ENCODE measurements around the gene HIRIP3. TPM values are rescaled to one million over a fixed set of nuclear protein-coding genes. Genes with fewer than 3 reads are reported as not detected.
A peak's percentile ranks its signal among the peaks of the same experiment; 100 is the strongest.

The HIRIP3 gene
- total and polyA plus RNA-seq, 3 experiments from 2014 or later, result 22.0 to 48.0 (median 45.6) TPM

DNA sequence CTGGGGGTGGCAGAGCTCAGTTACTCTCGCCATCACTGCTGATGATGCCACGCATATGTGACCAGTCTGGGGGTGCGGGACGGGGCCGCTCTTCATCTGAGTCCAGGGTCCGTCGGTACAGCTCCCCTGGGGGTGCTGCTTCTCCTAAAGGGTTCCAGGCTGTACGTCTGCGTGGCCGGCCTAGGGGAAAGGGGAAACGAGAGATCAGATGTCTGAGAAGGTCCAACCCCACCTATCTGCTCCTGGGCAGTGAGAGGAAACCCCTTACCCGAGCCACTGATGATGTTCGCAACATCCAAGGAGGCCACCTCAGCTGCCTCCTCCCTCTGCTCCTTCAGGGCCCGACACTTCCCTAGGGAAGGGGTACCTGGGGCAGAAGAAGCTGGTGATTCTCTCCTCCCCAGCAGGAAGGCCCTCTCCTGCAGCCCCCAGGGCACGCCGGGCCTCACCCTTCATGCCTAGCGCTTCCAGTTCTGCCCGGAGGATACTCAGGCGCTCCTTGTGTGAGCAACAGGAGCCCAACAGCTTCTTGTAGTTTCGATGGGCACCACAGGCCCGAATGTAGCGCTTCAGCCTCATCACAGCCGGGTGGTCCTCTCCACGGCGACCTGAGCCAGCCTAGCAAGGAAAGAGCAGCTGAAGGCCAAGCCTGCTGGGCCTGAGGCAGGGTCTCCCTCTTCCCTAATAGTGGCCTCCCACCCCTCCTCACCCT lies 2.1 kb downstream of the HIRIP3 start:
- DNase-seq, result no peak
- POLR2A ChIA-PET, result interaction anchor here (1.0 to 1.2 kb wide), 3 partner anchors 13 to 68 kb away, joined by 3 read pairs; partner anchors contain the start of gene TAOK2
- no peaks in the 10 kb centered on the region for H3K27me3 Mint-ChIP-seq
- H3K27me3 ChIP-seq (ENCODE audit: insufficient read depth, low read length, poor library complexity, severe bottlenecking), result no peaks in the 10 kb centered on the region
- peaks cover 6% of the 10 kb centered on the region for H3K36me3 ChIP-seq (ENCODE audit: insufficient read depth, low read length)
- peaks cover 19% of the 10 kb centered on the region for H3K4me1 ChIP-seq (ENCODE audit: insufficient read depth, low read length)
- no peak overlapping the region for H3K27ac ChIP-seq (ENCODE audit: low read depth, low read length)
- H3K9me3 ChIP-seq (ENCODE audit: low read length), result no peaks in the 10 kb centered on the region
- H3K27ac Mint-ChIP-seq, result peak overlapping the region in 2 of 8 donors; percentile 90 to 99
- peaks cover 6 to 76% (median 10%) of the 10 kb centered on the region in 3 donors for H3K36me3 Mint-ChIP-seq
- peaks cover 25 to 42% (median 32%) of the 10 kb centered on the region in 3 donors for H3K4me1 Mint-ChIP-seq
- no peaks in the 10 kb centered on the region for H3K9me3 Mint-ChIP-seq
- CTCF ChIA-PET, result interaction anchor here (0.8 to 0.9 kb wide), 2 partner anchors 20 to 39 kb away, joined by 3 read pairs; partner anchors contain the start of gene TAOK2
- H3K4me3 Mint-ChIP-seq, result peak overlapping the region in 4 of 7 donors; percentile 62 to 99 (median 96)
- H3K4me3 ChIP-seq (ENCODE audit: low read length), result no peak overlapping the region

DNA sequence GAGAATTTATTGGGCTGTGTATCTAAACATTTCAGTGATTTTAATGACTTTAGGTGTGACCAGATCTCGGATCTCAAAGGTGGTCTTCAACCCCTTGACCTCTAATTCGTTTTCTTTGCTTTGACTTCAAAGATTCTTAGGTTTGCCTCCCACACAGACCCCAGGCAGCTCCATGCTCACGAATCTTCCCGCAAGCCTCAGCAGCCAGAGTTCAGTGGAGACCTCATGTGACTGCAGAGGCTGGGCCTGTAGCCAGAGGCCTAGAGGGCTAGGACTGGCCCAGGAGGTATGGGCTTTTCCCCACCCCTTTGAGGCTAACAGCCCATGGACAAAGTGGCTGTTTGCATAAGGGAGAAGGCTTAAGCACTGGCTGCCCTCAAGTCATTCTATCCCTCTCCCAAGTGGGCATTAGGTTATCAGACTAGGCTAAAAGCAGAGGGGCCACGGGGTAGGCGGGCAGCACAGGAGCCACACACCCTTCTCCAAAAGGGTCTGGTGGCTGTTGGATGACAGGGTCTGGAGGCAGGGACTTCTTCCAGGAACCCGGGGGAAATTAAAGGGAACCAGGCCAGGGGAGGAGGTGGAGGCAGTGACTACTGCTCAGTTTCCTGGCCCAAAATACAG lies 3.0 kb downstream of the HIRIP3 start:
- ChIA-PET CTCF (interaction anchor here (0.9 kb wide), 1 partner anchor 19 kb away, joined by 3 read pairs; the partner anchor contains the start of gene TAOK2), POLR2A (interaction anchor here (1.1 kb wide), 1 partner anchor 19 kb away, joined by 3 read pairs; the partner anchor contains the start of gene TAOK2)
- DNase-seq, result no peak
- peaks cover 23 to 34% (median 25%) of the 10 kb centered on the region in 3 donors for H3K4me1 Mint-ChIP-seq
- peak overlapping the region in 2 of 8 donors; percentile 49 to 67 for H3K27ac Mint-ChIP-seq
- Histone ChIP-seq H3K27ac (ENCODE audit: low read depth, low read length) (no peak overlapping the region), H3K36me3 (ENCODE audit: insufficient read depth, low read length) (peaks cover 6% of the 10 kb centered on the region), H3K27me3 (ENCODE audit: insufficient read depth, low read length, poor library complexity, severe bottlenecking) (no peaks in the 10 kb centered on the region), H3K4me1 (ENCODE audit: insufficient read depth, low read length) (peaks cover 19% of the 10 kb centered on the region), H3K9me3 (ENCODE audit: low read length) (no peaks in the 10 kb centered on the region), H3K4me3 (ENCODE audit: low read length) (no peak overlapping the region)
- H3K9me3 Mint-ChIP-seq, result no peaks in the 10 kb centered on the region
- peaks cover 6 to 77% (median 10%) of the 10 kb centered on the region in 3 donors for H3K36me3 Mint-ChIP-seq
- H3K4me3 Mint-ChIP-seq, result peak overlapping the region in 3 of 7 donors; percentile 41 to 67 (median 57)
- H3K27me3 Mint-ChIP-seq, result no peaks in the 10 kb centered on the region

DNA sequence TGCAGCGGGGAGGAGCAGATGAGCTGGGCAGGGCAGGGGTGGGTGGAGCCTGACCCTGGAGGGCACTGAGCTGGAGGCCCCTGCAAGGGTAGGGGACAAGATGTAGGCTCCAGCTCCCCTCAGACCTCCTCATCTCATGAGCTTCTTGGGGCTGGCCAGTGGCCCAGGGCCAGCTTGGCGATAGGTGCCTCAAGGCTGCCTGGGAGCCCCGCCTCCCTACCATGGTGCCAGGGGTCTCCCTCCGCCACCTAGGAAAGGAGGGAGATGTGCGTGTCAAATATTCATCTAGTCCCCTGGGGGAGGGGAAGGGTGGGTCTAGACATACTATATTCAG lies 3.9 kb downstream of the HIRIP3 start:
- no peak for DNase-seq
- Mint-ChIP-seq H3K4me1 (peaks cover 17 to 27% (median 18%) of the 10 kb centered on the region in 3 donors), H3K27me3 (no peaks in the 10 kb centered on the region), H3K27ac (no peak overlapping the region), H3K4me3 (no peak overlapping the region), H3K36me3 (peaks cover 6 to 74% (median 13%) of the 10 kb centered on the region in 3 donors), H3K9me3 (no peaks in the 10 kb centered on the region)
- Histone ChIP-seq H3K27ac (ENCODE audit: low read depth, low read length) (no peak overlapping the region), H3K36me3 (ENCODE audit: insufficient read depth, low read length) (peaks cover 6% of the 10 kb centered on the region), H3K4me1 (ENCODE audit: insufficient read depth, low read length) (peaks cover 12% of the 10 kb centered on the region), H3K27me3 (ENCODE audit: insufficient read depth, low read length, poor library complexity, severe bottlenecking) (no peaks in the 10 kb centered on the region), H3K9me3 (ENCODE audit: low read length) (no peaks in the 10 kb centered on the region), H3K4me3 (ENCODE audit: low read length) (no peak overlapping the region)
- ChIA-PET CTCF (no interaction called here), POLR2A (no interaction called here)

DNA sequence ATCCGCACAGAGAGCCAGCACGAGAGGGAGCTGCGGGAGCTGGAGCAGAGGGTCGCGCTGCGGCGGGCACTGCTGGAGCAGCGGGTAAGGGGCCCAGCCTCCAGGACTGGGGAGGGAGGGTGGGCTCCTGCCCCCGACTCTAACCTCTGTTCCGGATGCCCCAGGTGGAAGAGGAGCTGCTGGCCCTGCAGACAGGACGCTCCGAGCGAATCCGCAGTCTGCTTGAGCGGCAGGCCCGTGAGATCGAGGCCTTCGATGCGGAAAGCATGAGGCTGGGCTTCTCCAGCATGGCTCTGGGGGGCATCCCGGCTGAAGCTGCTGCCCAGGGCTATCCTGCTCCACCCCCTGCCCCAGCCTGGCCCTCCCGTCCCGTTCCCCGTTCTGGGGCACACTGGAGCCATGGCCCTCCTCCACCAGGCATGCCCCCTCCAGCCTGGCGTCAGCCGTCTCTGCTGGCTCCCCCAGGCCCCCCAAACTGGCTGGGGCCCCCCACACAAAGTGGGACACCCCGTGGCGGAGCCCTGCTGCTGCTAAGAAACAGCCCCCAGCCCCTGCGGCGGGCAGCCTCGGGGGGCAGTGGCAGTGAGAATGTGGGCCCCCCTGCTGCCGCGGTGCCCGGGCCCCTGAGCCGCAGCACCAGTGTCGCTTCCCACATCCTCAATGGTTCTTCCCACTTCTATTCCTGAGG lies 4.4 kb downstream of the HIRIP3 start:
- Mint-ChIP-seq H3K4me3 (no peak overlapping the region), H3K4me1 (peaks cover 12 to 22% (median 13%) of the 10 kb centered on the region in 3 donors), H3K36me3 (peaks cover 6 to 74% (median 14%) of the 10 kb centered on the region in 3 donors), H3K9me3 (no peaks in the 10 kb centered on the region), H3K27ac (peak overlapping the region in 1 of 8 donors; percentile 33), H3K27me3 (no peaks in the 10 kb centered on the region)
- H3K9me3 ChIP-seq (ENCODE audit: low read length), result no peaks in the 10 kb centered on the region
- no peaks in the 10 kb centered on the region for H3K27me3 ChIP-seq (ENCODE audit: insufficient read depth, low read length, poor library complexity, severe bottlenecking)
- no peak overlapping the region for H3K27ac ChIP-seq (ENCODE audit: low read depth, low read length)
- ChIA-PET CTCF (no interaction called here), POLR2A (no interaction called here)
- H3K4me1 ChIP-seq (ENCODE audit: insufficient read depth, low read length), result peaks cover 11% of the 10 kb centered on the region
- peaks cover 7% of the 10 kb centered on the region for H3K36me3 ChIP-seq (ENCODE audit: insufficient read depth, low read length)
- DNase-seq, result no peak
- H3K4me3 ChIP-seq (ENCODE audit: low read length), result no peak overlapping the region

DNA sequence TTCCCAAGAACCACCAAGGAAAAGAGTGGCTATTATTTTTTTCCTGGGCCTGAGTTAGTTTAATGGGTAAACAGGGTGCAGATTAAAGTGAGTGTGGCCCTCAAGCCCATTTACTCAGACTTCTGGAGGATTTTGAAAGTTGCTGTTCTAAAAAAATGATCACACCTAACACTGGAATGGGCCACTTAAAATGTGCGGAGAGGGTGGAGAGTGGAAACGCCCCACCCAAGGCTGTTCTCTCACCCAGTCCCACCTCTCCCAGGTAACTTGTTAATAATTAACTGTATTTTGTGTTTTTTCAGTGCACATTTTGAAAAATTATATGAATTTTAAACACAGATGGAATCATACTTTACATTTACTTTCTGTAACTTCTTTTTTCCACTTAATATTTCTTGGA lies 5.4 kb downstream of the HIRIP3 start:
- peaks cover 9 to 12% (median 11%) of the 10 kb centered on the region in 3 donors for H3K4me1 Mint-ChIP-seq
- no peaks in the 10 kb centered on the region for H3K9me3 Mint-ChIP-seq
- ChIA-PET CTCF (no interaction called here), POLR2A (no interaction called here)
- no peak for DNase-seq
- H3K4me1 ChIP-seq (ENCODE audit: insufficient read depth, low read length), result peaks cover 10% of the 10 kb centered on the region
- H3K27me3 ChIP-seq (ENCODE audit: insufficient read depth, low read length, poor library complexity, severe bottlenecking), result no peaks in the 10 kb centered on the region
- no peaks in the 10 kb centered on the region for H3K9me3 ChIP-seq (ENCODE audit: low read length)
- H3K36me3 ChIP-seq (ENCODE audit: insufficient read depth, low read length), result peaks cover 17% of the 10 kb centered on the region
- no peak overlapping the region for H3K4me3 ChIP-seq (ENCODE audit: low read length)
- no peaks in the 10 kb centered on the region for H3K27me3 Mint-ChIP-seq
- peaks cover 6 to 74% (median 14%) of the 10 kb centered on the region in 3 donors for H3K36me3 Mint-ChIP-seq
- H3K27ac ChIP-seq (ENCODE audit: low read depth, low read length), result no peak overlapping the region
- no peak overlapping the region for H3K4me3 Mint-ChIP-seq
- H3K27ac Mint-ChIP-seq, result peak overlapping the region in 1 of 8 donors; percentile 33

DNA sequence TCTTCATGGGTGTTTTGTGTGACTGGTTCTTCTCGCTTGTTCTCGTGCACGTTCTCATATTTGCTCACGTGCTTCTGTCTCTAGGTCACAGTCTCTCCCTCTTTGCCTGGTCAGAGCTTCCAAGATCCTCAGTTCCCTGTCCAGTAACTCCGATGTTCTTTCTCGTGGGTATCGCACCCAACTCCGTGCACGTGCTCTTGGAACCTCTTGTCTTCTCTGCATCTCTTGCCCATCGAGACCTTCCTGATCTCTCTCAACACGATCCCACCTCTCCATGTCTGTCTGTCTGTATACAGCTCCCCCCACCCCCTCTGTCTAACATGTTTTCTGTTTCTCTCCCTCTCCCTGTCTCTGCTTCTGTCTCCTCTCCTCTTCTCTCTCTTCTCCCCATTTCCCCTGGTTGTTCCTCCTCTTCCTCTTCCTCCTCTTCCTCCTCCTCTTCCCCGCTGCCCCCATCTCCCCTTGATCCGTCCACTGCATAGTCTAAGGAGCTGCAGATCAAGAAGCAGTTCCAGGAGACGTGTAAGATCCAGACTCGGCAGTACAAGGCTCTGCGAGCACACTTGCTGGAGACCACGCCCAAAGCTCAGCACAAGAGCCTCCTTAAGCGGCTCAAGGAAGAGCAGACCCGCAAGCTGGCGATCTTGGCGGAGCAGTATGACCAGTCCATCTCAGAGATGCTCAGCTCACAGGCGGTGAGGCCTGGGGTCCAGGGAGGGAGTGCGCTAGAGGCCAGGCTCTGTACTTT lies 6.1 kb downstream of the HIRIP3 start:
- Histone ChIP-seq H3K4me1 (ENCODE audit: insufficient read depth, low read length) (peaks cover 2% of the 10 kb centered on the region), H3K9me3 (ENCODE audit: low read length) (no peaks in the 10 kb centered on the region), H3K27ac (ENCODE audit: low read depth, low read length) (no peak overlapping the region), H3K27me3 (ENCODE audit: insufficient read depth, low read length, poor library complexity, severe bottlenecking) (no peaks in the 10 kb centered on the region), H3K4me3 (ENCODE audit: low read length) (no peak overlapping the region), H3K36me3 (ENCODE audit: insufficient read depth, low read length) (peaks cover 23% of the 10 kb centered on the region)
- Mint-ChIP-seq H3K36me3 (peaks cover 6 to 79% (median 15%) of the 10 kb centered on the region in 3 donors), H3K4me3 (no peak overlapping the region), H3K4me1 (peaks cover 2 to 5% (median 4%) of the 10 kb centered on the region in 3 donors), H3K9me3 (no peaks in the 10 kb centered on the region), H3K27me3 (no peaks in the 10 kb centered on the region), H3K27ac (peak overlapping the region in 3 of 8 donors; percentile 24 to 94 (median 75))
- POLR2A ChIA-PET, result no interaction called here
- peak in 1 of 5 donors; percentile 8 for DNase-seq
- CTCF ChIA-PET, result interaction anchor here (1.2 kb wide), 1 partner anchor 16 kb away, joined by 3 read pairs; no protein-coding TSS in a partner anchor

DNA sequence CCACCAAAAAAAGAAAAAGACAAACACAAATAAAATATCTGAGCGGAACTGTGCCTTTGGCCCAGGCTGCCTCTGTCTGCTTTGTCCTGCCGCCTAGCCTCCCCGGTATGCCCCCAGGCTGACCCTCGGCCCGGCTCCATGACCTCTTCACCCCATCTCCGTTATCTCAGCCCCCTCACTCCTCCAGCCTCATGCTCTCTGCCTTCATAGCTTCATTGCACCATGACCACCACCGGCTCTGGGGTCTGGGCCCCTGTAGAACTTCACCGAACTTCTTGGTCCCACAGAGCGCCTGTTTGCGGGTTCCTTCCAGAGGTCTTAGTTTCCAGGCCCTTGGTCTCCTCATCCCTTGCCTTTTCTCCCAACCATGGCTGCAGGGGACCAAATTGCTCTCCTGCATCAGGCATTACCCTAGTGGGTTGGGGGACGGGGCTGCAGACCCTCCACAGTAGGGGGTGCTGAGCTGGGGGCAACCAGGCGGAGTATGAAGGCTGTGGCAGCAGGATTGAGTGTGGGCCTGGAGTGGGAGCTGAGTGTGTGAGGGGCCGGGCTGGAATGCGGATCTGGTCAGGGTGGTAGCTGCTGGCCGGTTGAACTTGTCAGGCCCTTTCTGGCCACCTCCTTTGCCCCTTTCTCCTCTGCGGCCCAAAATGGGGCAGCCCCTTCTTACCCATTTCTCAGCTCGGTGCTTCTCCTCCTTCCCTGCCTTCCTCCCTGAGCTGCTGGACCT lies 6.9 kb downstream of the HIRIP3 start:
- CTCF ChIA-PET, result interaction anchor here (1.2 kb wide), 1 partner anchor 15 kb away, joined by 3 read pairs; no protein-coding TSS in a partner anchor
- no peak overlapping the region for H3K27ac ChIP-seq (ENCODE audit: low read depth, low read length)
- no peaks in the 10 kb centered on the region for H3K4me1 Mint-ChIP-seq
- H3K9me3 Mint-ChIP-seq, result no peaks in the 10 kb centered on the region
- H3K4me3 Mint-ChIP-seq, result no peak overlapping the region
- peak overlapping the region in 2 of 8 donors; percentile 24 to 75 for H3K27ac Mint-ChIP-seq
- DNase-seq, result peak in 1 of 5 donors; percentile 43
- H3K36me3 Mint-ChIP-seq, result peaks cover 6 to 82% (median 15%) of the 10 kb centered on the region in 3 donors
- H3K36me3 ChIP-seq (ENCODE audit: insufficient read depth, low read length), result peaks cover 31% of the 10 kb centered on the region
- H3K9me3 ChIP-seq (ENCODE audit: low read length), result no peaks in the 10 kb centered on the region
- H3K4me3 ChIP-seq (ENCODE audit: low read length), result no peak overlapping the region
- H3K4me1 ChIP-seq (ENCODE audit: insufficient read depth, low read length), result no peaks in the 10 kb centered on the region
- POLR2A ChIA-PET, result no interaction called here
- H3K27me3 Mint-ChIP-seq, result no peaks in the 10 kb centered on the region
- no peaks in the 10 kb centered on the region for H3K27me3 ChIP-seq (ENCODE audit: insufficient read depth, low read length, poor library complexity, severe bottlenecking)
